ENCODE data around the gene CSNK1G3.

DNA sequence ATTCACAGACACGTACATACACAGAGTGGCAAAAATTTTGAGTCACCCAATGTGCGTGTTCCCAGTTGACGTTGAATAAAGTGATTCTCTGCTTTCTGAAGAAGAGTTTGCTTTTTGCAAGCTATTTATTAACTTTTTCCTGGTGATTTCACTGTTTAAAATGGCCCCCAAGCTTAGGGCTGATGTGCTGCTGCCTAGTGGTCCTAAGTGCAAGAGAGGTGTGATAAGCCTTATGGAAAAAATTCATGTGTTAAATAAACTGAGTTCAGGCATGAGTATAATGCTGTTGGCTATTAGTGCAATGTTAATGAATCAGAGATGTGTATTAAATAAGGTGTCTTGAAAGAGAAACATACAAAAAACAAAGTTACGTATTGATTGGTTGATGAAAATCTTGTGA, 16.9 kb downstream of the CSNK1G3 start:
- no peak for TF ChIP-seq EZH2phosphoT487 (IDR thresholded peaks at IDR 0.05; ENCODE audit: insufficient read depth, low read depth)
- TF ChIP-seq EZH2 (IDR thresholded peaks at IDR 0.05; ENCODE audit: insufficient read depth, poor library complexity, severe bottlenecking) = no peak

Data from GM23248 (cell line).